Measurements from ENCODE around the gene PDGFA.
A peak's percentile ranks its signal among the peaks of the same experiment; 100 is the strongest.

Gene PDGFA

DNA sequence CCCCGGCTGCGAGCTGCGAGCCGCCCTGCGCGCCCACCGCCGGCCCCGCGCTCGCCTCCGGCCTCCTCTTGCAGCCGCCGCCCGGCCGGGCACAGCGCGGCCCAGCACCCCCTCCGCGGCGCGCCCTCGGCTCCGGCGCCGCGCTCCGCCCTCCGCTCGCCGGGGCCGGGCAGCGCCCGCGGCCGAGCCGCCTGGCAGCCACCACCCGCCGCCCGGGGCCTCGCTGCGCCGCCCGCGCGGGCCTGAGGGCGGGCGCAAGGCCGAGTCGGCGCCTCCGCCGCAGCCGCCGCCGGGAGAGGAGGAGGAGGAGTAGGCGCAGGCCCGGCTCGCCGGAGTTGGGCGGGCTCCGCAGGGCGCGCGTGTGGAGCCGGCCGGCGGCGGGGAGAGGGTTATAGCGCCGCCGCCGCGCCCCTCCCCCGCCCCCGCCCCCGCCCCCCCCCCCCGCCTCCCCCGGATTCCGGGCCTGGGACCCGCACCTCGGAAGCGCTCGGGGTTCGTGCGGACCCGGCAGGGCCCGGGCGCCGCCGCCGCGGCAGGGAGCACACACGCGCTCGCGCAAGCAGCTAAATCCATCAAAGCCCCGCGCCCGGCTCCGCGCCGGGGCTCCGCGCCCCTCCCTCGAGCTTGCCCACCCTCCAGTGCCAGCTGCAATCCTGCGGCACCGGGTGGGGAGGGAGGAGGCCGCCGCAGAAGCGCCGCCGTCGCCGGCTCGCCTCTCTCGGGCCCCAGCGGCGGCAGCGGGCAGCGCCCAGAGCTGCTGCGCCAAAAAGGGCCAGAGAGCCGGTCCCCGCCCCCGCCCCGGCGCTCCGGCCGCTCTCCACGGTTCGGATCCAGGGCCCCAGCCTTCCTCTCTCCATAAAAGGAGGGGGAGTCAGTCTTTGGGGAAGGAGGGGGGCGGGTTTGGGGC lies at the start of gene PDGFA:
Gene PDGFA, minus strand, starts transcription at position 363 of the 907 bp plus-strand sequence. CDS start 845 bp downstream, outside the sequence.
- H3K36me3 ChIP-seq (ENCODE audit: control insufficient read depth, insufficient read depth, low read length, severe bottlenecking), result no peaks in the 10 kb centered on the region
- H3K27me3 ChIP-seq (replicated peaks; ENCODE audit: control insufficient read depth, insufficient read depth, low read length), result peaks cover 28% of the 10 kb centered on the region
- H3K4me1 ChIP-seq (ENCODE audit: control insufficient read depth, insufficient read depth, low read length), result peaks cover 4% of the 10 kb centered on the region
- H3K9ac ChIP-seq (ENCODE audit: low read length), result peak within 1 kb of the TSS; percentile 42
- peak; percentile 85 for DNase-seq (ENCODE audit: low read depth)
- no peaks in the 10 kb centered on the region for H3K9me3 ChIP-seq (ENCODE audit: control insufficient read depth, low read length)
- H3K4me3 ChIP-seq (ENCODE audit: low read length), result peak within 1 kb of the TSS; percentile 78

DNA sequence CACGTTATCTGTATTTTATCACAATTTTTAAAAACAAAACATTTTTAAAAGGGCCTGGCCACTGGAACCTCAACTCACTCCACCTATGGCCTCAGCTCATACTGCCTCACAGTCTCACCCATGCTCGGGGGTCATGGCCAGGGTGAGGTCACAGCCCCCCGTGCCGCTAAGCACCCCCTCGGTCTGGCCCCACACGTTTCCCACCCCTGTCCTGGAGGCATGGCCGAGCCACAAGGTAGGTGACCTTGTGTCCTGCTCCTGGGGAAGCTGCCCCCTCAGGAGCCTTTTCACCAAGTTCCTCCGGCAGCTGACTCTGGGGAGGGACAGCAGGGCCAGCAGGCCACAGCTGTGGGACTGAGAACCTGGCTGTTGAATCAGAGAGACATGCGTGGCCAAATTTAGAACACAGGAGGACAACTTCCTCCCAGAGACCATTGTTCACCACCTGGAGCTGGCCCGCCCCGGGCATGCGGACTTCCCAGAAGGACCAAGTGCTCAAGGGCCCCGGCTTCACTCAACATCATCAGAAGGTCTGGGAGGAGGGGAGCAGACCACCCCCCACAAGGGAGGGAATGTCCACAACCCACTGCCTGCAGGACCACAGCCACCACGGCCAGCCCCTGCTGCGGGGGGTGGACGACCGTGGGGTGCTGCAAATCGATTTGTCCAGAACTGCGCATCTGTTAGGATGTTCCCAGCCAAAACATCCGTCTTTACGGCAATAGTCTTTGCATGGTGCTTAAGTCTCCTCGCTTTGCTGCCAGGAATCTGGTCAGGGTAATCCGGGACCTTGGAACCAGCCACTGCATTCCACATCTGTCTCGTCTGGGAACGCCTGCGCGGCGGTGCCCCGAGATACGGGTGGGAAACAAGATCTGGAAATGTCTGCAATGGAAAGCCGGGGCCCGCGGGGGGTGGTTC lies 48.6 kb upstream of the PDGFA start:
- peak; percentile 80 for DNase-seq (ENCODE audit: low read depth)

DNA sequence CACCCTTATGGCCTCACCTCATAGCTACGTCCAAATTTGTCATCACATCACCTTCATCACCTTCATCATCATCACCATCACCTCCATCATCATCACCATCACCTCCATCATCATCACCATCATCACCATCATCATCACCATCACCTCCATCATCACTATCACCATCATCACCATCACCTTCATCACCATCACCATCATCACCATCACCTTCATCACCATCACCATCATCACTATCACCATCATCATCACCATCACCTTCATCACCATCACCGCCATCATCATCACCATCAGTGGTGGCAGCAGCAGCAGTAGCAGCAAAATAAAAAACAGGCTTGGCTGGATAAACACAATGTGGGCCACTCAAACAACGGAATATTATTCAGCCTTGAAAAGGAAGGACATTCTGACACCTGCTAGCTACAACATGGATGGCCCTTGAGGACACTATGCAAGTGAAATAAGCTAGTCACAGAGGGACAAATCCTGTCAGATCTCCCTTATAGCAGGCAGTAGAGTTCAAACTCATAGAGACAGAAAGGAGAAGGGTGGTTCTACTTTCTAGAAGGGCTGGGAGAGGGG lies 47.7 kb upstream of the PDGFA start:
- DNase-seq (ENCODE audit: low read depth), result no peak
- Histone ChIP-seq H3K4me1 (ENCODE audit: control insufficient read depth, insufficient read depth, low read length) (peaks cover 4% of the 10 kb centered on the region), H3K36me3 (ENCODE audit: control insufficient read depth, insufficient read depth, low read length, severe bottlenecking) (no peaks in the 10 kb centered on the region), H3K4me3 (ENCODE audit: low read length) (no peak overlapping the region), H3K27me3 (replicated peaks; ENCODE audit: control insufficient read depth, insufficient read depth, low read length) (no peaks in the 10 kb centered on the region), H3K9ac (ENCODE audit: low read length) (no peak overlapping the region), H3K9me3 (ENCODE audit: control insufficient read depth, low read length) (no peaks in the 10 kb centered on the region)

More for the DNA sequence above, 48.6 kb upstream of the PDGFA start:
- H3K4me3 ChIP-seq (ENCODE audit: low read length), result no peak overlapping the region
- no peaks in the 10 kb centered on the region for H3K27me3 ChIP-seq (replicated peaks; ENCODE audit: control insufficient read depth, insufficient read depth, low read length)
- H3K4me1 ChIP-seq (ENCODE audit: control insufficient read depth, insufficient read depth, low read length), result peaks cover 4% of the 10 kb centered on the region
- H3K36me3 ChIP-seq (ENCODE audit: control insufficient read depth, insufficient read depth, low read length, severe bottlenecking), result no peaks in the 10 kb centered on the region
- no peaks in the 10 kb centered on the region for H3K9me3 ChIP-seq (ENCODE audit: control insufficient read depth, low read length)
- no peak overlapping the region for H3K9ac ChIP-seq (ENCODE audit: low read length)

DNA sequence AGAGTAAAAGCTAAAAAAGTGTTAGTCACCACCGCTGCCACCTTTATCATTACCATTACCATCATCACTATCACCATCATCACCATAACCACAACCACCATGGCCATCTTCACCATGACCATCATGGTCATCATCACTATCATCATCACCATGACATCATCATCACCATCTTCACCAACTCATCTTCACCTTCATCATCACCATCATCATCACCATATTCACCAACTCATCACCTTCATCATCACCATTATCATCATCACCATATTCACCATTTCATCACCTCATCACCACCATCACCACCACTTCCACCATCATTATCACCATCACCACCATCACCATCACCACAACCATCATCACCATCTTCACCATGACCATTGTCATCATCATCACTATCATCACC lies 46.5 kb upstream of the PDGFA start:
- H3K36me3 ChIP-seq (ENCODE audit: control insufficient read depth, insufficient read depth, low read length, severe bottlenecking), result no peaks in the 10 kb centered on the region
- no peak for DNase-seq (ENCODE audit: low read depth)
- no peaks in the 10 kb centered on the region for H3K9me3 ChIP-seq (ENCODE audit: control insufficient read depth, low read length)
- no peak overlapping the region for H3K4me3 ChIP-seq (ENCODE audit: low read length)
- no peaks in the 10 kb centered on the region for H3K27me3 ChIP-seq (replicated peaks; ENCODE audit: control insufficient read depth, insufficient read depth, low read length)
- H3K9ac ChIP-seq (ENCODE audit: low read length), result no peak overlapping the region
- peaks cover 4% of the 10 kb centered on the region for H3K4me1 ChIP-seq (ENCODE audit: control insufficient read depth, insufficient read depth, low read length)

DNA sequence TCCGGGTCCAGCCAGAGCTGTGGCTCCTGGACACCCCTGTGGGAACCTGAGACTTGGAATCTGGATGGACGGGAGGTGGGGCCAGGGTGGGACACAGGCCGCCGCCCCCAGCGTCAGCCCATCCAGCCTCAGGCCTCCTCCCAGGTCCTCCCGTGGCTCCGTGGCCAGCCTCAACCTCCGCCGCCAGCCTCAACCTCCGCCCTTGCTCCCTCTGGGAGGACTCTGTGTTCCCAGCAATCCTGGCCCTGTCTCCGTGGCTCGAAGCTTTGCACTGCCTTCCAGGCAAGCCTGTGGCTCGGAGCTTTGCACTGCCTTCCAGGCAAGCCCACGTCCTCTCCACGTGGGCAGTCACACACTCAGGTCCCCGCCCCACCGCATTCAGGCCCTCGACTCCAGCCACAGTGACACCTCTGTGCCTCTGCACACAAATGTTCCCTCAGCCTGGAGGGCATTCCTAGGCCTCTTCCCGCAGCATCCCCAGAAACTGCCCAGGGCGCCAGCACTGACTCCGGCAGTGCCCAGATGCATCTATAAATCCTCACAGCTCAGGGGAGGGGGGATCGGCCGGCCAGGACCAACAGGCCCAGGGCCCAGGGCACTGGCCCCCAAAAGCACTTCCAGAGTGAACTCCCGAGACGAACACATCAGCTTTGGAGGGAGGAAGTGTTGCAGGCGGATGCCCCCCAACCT lies 44.7 kb upstream of the PDGFA start:
- H3K27me3 ChIP-seq (replicated peaks; ENCODE audit: control insufficient read depth, insufficient read depth, low read length), result no peaks in the 10 kb centered on the region
- H3K4me1 ChIP-seq (ENCODE audit: control insufficient read depth, insufficient read depth, low read length), result peaks cover 4% of the 10 kb centered on the region
- no peak overlapping the region for H3K4me3 ChIP-seq (ENCODE audit: low read length)
- H3K36me3 ChIP-seq (ENCODE audit: control insufficient read depth, insufficient read depth, low read length, severe bottlenecking), result no peaks in the 10 kb centered on the region
- DNase-seq (ENCODE audit: low read depth), result no peak
- no peak overlapping the region for H3K9ac ChIP-seq (ENCODE audit: low read length)
- no peaks in the 10 kb centered on the region for H3K9me3 ChIP-seq (ENCODE audit: control insufficient read depth, low read length)

DNA sequence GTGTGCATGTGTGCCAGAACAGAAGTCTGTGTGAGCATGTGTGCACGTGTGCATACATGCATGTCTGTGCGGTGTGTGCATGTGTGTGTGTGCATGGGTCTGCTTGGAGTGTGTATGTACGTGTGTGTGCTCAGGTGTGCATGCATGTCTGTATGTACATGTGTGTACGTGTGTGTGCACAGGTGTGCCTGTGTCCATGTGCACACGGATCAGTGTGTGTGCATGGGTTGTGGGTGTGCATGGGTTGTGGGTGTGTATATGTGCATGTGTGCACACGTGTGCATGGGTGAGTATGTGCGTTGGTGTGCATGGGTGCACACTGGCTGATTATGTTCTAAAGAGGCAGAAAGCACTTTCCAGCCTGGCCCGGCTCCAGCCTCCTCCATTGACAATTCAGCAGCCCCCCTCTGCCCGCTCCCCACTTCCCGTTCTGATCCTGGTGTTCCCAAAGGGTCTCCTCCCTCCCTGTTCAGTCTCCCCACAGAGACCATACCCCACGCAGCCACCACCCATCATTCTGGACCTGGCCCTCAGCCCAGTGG lies 44.1 kb upstream of the PDGFA start:
- Histone ChIP-seq H3K9ac (ENCODE audit: low read length) (no peak overlapping the region), H3K4me3 (ENCODE audit: low read length) (no peak overlapping the region), H3K36me3 (ENCODE audit: control insufficient read depth, insufficient read depth, low read length, severe bottlenecking) (no peaks in the 10 kb centered on the region), H3K27me3 (replicated peaks; ENCODE audit: control insufficient read depth, insufficient read depth, low read length) (no peaks in the 10 kb centered on the region), H3K4me1 (ENCODE audit: control insufficient read depth, insufficient read depth, low read length) (peaks cover 4% of the 10 kb centered on the region), H3K9me3 (ENCODE audit: control insufficient read depth, low read length) (no peaks in the 10 kb centered on the region)
- DNase-seq (ENCODE audit: low read depth), result no peak

DNA sequence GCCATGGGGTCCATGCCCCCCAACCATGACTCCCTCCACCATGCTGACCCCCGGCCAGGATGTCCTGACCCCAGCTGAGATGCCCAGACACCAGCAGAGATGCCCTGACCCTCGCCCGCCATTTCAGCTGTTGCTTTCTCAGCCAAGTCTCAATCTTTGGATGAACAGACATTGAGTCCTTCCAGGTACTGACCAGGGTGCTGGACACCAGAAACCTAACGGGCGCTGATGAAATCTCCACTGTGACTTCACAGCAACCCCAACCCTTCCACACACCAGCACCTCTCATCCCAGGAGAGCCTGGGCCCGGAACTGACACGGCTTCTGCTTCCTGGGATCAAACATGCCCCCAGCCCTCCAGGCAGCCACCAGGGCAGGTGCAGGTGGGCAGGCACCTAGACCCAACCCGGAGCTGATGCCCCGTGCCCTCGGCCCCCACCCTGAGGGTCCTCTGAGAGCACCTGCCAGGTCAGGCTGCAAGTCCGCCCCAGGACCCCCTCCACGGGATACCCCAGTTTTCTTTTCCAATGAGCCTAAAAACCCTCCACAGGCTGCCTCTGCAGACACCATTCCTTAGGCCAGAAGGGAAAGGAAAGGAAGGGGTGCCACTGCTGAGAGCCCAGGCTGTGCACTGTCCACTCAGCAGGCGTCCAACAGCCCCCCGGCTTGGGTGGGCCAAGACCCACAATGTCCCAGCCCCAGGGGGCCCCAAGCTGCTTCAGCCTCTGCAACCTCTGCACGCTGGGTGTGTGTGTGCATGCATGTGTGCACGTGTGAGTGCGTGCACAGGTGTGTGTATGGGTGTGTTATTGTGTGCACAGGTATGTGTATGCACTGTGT lies 43.4 kb upstream of the PDGFA start:
- DNase-seq (ENCODE audit: low read depth), result no peak
- H3K27me3 ChIP-seq (replicated peaks; ENCODE audit: control insufficient read depth, insufficient read depth, low read length), result no peaks in the 10 kb centered on the region
- H3K4me1 ChIP-seq (ENCODE audit: control insufficient read depth, insufficient read depth, low read length), result no peaks in the 10 kb centered on the region
- no peaks in the 10 kb centered on the region for H3K36me3 ChIP-seq (ENCODE audit: control insufficient read depth, insufficient read depth, low read length, severe bottlenecking)
- H3K4me3 ChIP-seq (ENCODE audit: low read length), result no peak overlapping the region
- no peaks in the 10 kb centered on the region for H3K9me3 ChIP-seq (ENCODE audit: control insufficient read depth, low read length)
- H3K9ac ChIP-seq (ENCODE audit: low read length), result no peak overlapping the region

DNA sequence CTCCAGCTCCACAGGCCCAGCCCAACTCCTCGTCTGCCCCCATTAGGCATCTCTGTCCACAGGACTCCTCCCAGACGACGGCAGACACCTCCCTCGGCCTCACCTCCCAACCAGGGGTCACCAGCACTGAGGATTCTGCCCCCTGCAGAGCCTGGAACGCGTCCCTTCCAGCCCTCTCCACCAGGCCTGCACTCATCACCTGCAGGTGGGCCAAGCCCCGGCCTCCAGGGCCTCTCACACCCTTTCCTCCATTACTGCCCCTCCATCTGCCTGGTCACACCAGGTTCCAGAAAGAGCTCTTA lies 42.7 kb upstream of the PDGFA start:
- H3K4me3 ChIP-seq (ENCODE audit: low read length), result no peak overlapping the region
- no peaks in the 10 kb centered on the region for H3K4me1 ChIP-seq (ENCODE audit: control insufficient read depth, insufficient read depth, low read length)
- no peak for DNase-seq (ENCODE audit: low read depth)
- no peak overlapping the region for H3K9ac ChIP-seq (ENCODE audit: low read length)
- peaks cover under 1% of the 10 kb centered on the region for H3K9me3 ChIP-seq (ENCODE audit: control insufficient read depth, low read length)
- no peaks in the 10 kb centered on the region for H3K36me3 ChIP-seq (ENCODE audit: control insufficient read depth, insufficient read depth, low read length, severe bottlenecking)
- no peaks in the 10 kb centered on the region for H3K27me3 ChIP-seq (replicated peaks; ENCODE audit: control insufficient read depth, insufficient read depth, low read length)

DNA sequence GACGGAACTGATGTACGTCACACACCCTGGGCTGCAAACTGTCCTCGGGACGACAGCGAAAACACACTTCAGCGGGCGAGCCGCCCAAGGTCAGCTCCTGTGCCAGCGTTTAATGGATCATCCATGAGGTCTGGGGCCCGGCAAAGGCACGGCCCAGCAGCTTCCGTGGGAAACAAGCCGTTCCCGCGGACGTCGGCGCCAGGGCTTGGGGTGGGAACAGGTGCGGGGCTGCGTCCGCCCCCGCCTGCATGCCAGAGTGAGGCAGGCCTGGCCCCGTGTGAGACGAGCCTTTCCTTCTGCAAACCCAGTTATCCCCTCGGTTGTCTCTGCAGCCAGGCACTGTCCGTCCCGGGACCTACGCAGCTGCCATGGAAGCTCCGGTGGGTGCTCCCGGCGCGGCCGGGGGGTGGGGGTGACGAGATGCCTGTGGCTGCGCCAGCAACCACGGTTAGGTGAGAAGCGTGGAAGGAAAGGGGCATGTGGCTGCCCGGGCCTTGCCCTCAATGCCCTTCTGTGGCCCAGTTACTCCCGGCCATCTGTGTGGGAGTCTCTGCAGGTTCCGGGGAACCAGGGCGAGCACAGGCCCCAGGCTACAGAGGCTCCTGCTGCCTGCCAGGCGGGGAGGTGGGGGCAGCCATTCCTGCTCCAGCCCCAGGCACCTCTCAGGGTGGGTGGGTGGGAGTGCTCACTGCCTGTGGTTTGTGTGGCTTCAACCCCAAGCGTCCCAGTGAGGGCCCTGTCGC lies 42.2 kb upstream of the PDGFA start:
- H3K36me3 ChIP-seq (ENCODE audit: control insufficient read depth, insufficient read depth, low read length, severe bottlenecking), result no peaks in the 10 kb centered on the region
- peaks cover 3% of the 10 kb centered on the region for H3K9me3 ChIP-seq (ENCODE audit: control insufficient read depth, low read length)
- no peak overlapping the region for H3K9ac ChIP-seq (ENCODE audit: low read length)
- H3K27me3 ChIP-seq (replicated peaks; ENCODE audit: control insufficient read depth, insufficient read depth, low read length), result peaks cover 3% of the 10 kb centered on the region
- no peak for DNase-seq (ENCODE audit: low read depth)
- H3K4me1 ChIP-seq (ENCODE audit: control insufficient read depth, insufficient read depth, low read length), result no peaks in the 10 kb centered on the region
- no peak overlapping the region for H3K4me3 ChIP-seq (ENCODE audit: low read length)
